Ovary (tissue), 3 donors: ENCODE results near the gene EVC2.

Source experiments
- CTCF ChIP-seq, 3 donors: fragments of 450-650 bp in 2 of 3; fragments of 200-600 bp in 1 of 3; IDR thresholded peaks; one replicate each; pipeline versions ENCODE4 v1.5.1 to v1.8.0; 2016 to 2022; ENCODE audit warnings: antibody characterized with exemption in 3 of 3, mild to moderate bottlenecking in 1 of 3
- POLR2A ChIP-seq: fragments of 450-650 bp; IDR thresholded peaks from one replicate; pipeline ENCODE4 v1.6.1; 2017; ENCODE audit warnings: antibody characterized with exemption, mild to moderate bottlenecking, moderate library complexity
- donor health status: DM: no; HTN: no; CAD: no.

- TF ChIP-seq CTCF (IDR thresholded peaks at IDR 0.05) (no peak), POLR2A (no peak)
Observed at GRCh38 chr4:5753766-5754528, 45.6 kb upstream of the EVC2 start.
